ENCODE data around the gene MAMDC2. TPM values are rescaled to one million over a fixed set of nuclear protein-coding genes. Genes with fewer than 3 reads are reported as not detected.

The MAMDC2 gene
- total RNA-seq, 1 experiment from 2014 or later = 1.2 TPM

GRCh38 chr9:70111042-70111602 lies 67.5 kb downstream of the MAMDC2 start:
- ATAC-seq = peak; percentile 82
- H3K9me3 ChIP-seq (ENCODE audit: control insufficient read depth in 1 of 2, insufficient read depth in 1 of 2, low read depth in 1 of 2, low read length in 2 of 2) = no peaks in the 10 kb centered on the region
- H3K27me3 ChIP-seq (ENCODE audit: insufficient read depth, low read length) = no peaks in the 10 kb centered on the region
- peak overlapping the region; percentile 13 for H3K4me2 ChIP-seq (ENCODE audit: low read length)
- no peaks in the 10 kb centered on the region for H4K20me1 ChIP-seq (ENCODE audit: insufficient read depth)
- intact Hi-C loops (cut with micrococcal nuclease) = loop anchor here (1.0 to 5.0 kb wide), 2 partner anchors 116 to 139 kb away; no protein-coding TSS in a partner anchor
- CTCF ChIA-PET = interaction anchor here (0.7 to 7.5 kb wide), 26 partner anchors 9 to 491 kb away, joined by 3 to 205 read pairs (median 4); partner anchors contain the start of gene APBA1
- BruUV-seq (replicated peaks) = no TSS peak
- no peak overlapping the region for H2AFZ ChIP-seq (ENCODE audit: low read depth, low read length, poor library complexity, severe bottlenecking)
- H3K9ac ChIP-seq (ENCODE audit: low read length) = no peak overlapping the region
- TF ChIP-seq CEBPB (IDR thresholded peaks at IDR 0.05; ENCODE audit: low read depth) (peak; percentile 29; the same call in 1 of the 2 replicates), ZFX (IDR thresholded peaks at IDR 0.05) (no peak), RAD21 (IDR thresholded peaks at IDR 0.05; ENCODE audit: low read depth) (peak; percentile 88), CBX3 (IDR thresholded peaks at IDR 0.05; ENCODE audit: low read depth) (peak; percentile 79; the same call in 1 of the 2 replicates), POLR2A (IDR thresholded peaks at IDR 0.05; ENCODE audit: borderline replicate concordance, extremely low read depth, insufficient read depth, insufficient read length) (no peak), CTCF (IDR thresholded peaks at IDR 0.05 in 2 of 3, conservative IDR thresholded peaks at IDR 0.05 in 1 of 3; ENCODE audit: borderline replicate concordance in 1 of 3, insufficient read depth in 1 of 3, low read depth in 2 of 3, low read length in 2 of 3) (peak; percentile 85 to 94 (median 93)), SRF (IDR thresholded peaks at IDR 0.05; ENCODE audit: low read depth) (no peak), ZBTB33 (IDR thresholded peaks at IDR 0.05; ENCODE audit: extremely low read depth, insufficient replicate concordance, low read length) (no peak), TCF7L2 (IDR thresholded peaks at IDR 0.05; ENCODE audit: borderline replicate concordance, extremely low read depth, insufficient read depth, insufficient read length) (no peak), MAX (IDR thresholded peaks at IDR 0.05) (peak; percentile 56; the same call in 1 of the 2 replicates), YY1 (IDR thresholded peaks at IDR 0.05; ENCODE audit: extremely low read depth, insufficient replicate concordance, low read depth, low read length) (peak; percentile 13), JUND (IDR thresholded peaks at IDR 0.05) (no peak)
- no peak overlapping the region for H3K27ac ChIP-seq (ENCODE audit: low read depth, low read length)
- H3K79me2 ChIP-seq (ENCODE audit: insufficient read depth, low read length) = no peaks in the 10 kb centered on the region
- POLR2A ChIA-PET = interaction anchor here (1.2 to 1.6 kb wide), 2 partner anchors 135 to 140 kb away, joined by 3 to 5 read pairs; no protein-coding TSS in a partner anchor
- DNase-seq (ENCODE audit: low read depth, low spot score) = peak; percentile 66
- RAD21 ChIA-PET (ENCODE audit: low non-redundant PET in 1 of 2, low total read pairs in 2 of 2, uncharacterized antibody in 2 of 2, unreplicated experiment in 2 of 2) = interaction anchor here (0.7 to 3.2 kb wide), 8 partner anchors 80 to 688 kb away, joined by 3 to 19 read pairs (median 4); no protein-coding TSS in a partner anchor
- H3K4me3 ChIP-seq (replicated peaks in 1 of 2; ENCODE audit: low read depth in 1 of 2, low read length in 2 of 2) = no peak overlapping the region
- H3K4me1 ChIP-seq (ENCODE audit: control insufficient read depth in 1 of 2, insufficient read depth in 2 of 2, low read length in 2 of 2) = peaks cover 4 to 32% of the 10 kb centered on the region in 2 experiments; a peak in 3 of 4 replicates
- H3K36me3 ChIP-seq (ENCODE audit: control insufficient read depth in 1 of 2, insufficient read depth in 2 of 2, low read length in 2 of 2) = no peaks in the 10 kb centered on the region
- no peaks in the 10 kb centered on the region for H3K9me2 ChIP-seq (ENCODE audit: insufficient read depth)

All from HCT116 (cell line).